ENCODE data around the gene NEU3. TPM values are rescaled to one million over a fixed set of nuclear protein-coding genes. Genes with fewer than 3 reads are reported as not detected.

Gene NEU3
- total RNA-seq, 1 donor from 2014 or later = 16.5 TPM

DNA sequence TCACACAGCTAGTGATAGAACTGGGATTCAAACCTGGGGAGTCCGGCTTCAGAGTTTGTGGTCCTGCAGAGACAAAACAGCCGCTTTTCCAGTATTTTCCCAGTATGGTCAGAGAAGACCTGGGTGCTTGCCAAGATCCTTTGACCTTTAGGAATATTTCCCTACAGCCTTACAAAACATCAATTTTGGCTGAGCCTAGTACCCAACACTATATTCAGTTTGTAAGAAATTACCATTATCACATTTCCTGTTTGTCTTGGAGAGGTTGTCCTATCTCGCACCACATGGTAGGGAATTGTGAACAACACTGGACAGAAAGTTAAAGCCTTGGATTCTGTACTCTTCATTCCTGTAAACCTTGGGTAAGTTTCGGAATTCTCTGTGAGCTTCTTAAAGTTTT is 10.7 kb upstream of the NEU3 start:
- ChIA-PET CTCF (no interaction called here), POLR2A (no interaction called here)
- DNase-seq (no peak), ATAC-seq (ENCODE audit: low read depth) (no peak)
- no peak overlapping the region for H3K27ac Mint-ChIP-seq
- H3K4me1 Mint-ChIP-seq = peaks cover 8% of the 10 kb centered on the region
- no peaks in the 10 kb centered on the region for H3K27me3 Mint-ChIP-seq
- intact Hi-C loops (cut with micrococcal nuclease) = no loop called here
- TF ChIP-seq, protein P1, sequence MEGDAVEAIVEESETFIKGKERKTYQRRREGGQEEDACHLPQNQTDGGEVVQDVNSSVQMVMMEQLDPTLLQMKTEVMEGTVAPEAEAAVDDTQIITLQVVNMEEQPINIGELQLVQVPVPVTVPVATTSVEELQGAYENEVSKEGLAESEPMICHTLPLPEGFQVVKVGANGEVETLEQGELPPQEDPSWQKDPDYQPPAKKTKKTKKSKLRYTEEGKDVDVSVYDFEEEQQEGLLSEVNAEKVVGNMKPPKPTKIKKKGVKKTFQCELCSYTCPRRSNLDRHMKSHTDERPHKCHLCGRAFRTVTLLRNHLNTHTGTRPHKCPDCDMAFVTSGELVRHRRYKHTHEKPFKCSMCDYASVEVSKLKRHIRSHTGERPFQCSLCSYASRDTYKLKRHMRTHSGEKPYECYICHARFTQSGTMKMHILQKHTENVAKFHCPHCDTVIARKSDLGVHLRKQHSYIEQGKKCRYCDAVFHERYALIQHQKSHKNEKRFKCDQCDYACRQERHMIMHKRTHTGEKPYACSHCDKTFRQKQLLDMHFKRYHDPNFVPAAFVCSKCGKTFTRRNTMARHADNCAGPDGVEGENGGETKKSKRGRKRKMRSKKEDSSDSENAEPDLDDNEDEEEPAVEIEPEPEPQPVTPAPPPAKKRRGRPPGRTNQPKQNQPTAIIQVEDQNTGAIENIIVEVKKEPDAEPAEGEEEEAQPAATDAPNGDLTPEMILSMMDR (IDR thresholded peaks at IDR 0.05) = no peak
- H3K36me3 Mint-ChIP-seq (ENCODE audit: low read depth) = peaks cover 59% of the 10 kb centered on the region
- H3K9me3 Mint-ChIP-seq = no peaks in the 10 kb centered on the region
- H3K4me3 Mint-ChIP-seq = no peak overlapping the region

DNA sequence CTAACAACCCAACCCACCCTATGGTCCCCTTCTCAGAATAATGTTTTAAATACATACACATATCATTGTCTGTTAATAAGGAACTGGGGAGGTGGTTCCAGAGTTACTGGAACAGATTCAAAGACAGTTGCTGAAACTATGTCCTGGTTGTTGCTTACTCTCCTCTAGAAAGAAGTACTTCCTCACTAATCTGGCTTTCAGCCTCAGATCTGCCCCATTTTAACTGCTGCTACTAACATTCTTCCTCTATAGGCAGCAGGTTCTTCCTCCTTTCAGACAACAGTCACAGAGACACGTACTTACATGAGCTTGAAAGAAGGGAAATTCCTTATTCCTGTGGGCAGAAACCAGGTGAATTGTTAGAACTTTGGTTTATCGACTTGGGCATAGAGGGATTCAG is 8.1 kb upstream of the NEU3 start:
- no peaks in the 10 kb centered on the region for H3K27me3 Mint-ChIP-seq
- ChIA-PET CTCF (no interaction called here), POLR2A (no interaction called here)
- H3K9me3 Mint-ChIP-seq = no peaks in the 10 kb centered on the region
- peaks cover 6% of the 10 kb centered on the region for H3K4me1 Mint-ChIP-seq
- H3K36me3 Mint-ChIP-seq (ENCODE audit: low read depth) = peaks cover 34% of the 10 kb centered on the region
- H3K27ac Mint-ChIP-seq = no peak overlapping the region
- no peak for DNase-seq
- TF ChIP-seq, protein P1 (IDR thresholded peaks at IDR 0.05) = no peak
- intact Hi-C loops (cut with micrococcal nuclease) = no loop called here
- ATAC-seq (ENCODE audit: low read depth) = no peak
- no peak overlapping the region for H3K4me3 Mint-ChIP-seq

DNA sequence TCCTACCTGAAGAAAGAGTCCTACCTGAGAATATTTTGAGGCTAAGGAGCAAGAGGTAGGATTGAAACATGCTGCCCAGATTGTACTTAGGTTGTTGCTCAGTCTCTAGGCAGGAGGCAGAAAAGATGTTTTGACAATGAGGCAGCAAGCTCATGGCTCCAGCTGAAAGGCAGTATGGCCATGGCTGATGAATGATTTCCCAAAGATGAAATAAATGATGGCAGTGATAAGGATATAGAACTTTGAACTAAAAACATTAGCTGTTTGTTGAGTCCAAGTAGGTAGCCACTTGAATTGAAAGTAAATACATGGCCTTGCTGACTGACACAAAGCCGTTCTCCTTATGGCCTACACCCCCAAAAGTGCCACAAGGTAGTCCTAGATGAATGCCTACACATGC is 6.8 kb upstream of the NEU3 start:
- ChIA-PET POLR2A (no interaction called here), CTCF (no interaction called here)
- H3K27ac Mint-ChIP-seq = no peak overlapping the region
- H3K4me1 Mint-ChIP-seq = peaks cover 6% of the 10 kb centered on the region
- ATAC-seq (ENCODE audit: low read depth) (no peak), DNase-seq (no peak)
- H3K27me3 Mint-ChIP-seq = no peaks in the 10 kb centered on the region
- peaks cover 26% of the 10 kb centered on the region for H3K36me3 Mint-ChIP-seq (ENCODE audit: low read depth)
- no peak overlapping the region for H3K4me3 Mint-ChIP-seq
- H3K9me3 Mint-ChIP-seq = no peaks in the 10 kb centered on the region
- TF ChIP-seq, protein P1 (IDR thresholded peaks at IDR 0.05) = no peak
- intact Hi-C loops (cut with micrococcal nuclease) = no loop called here

DNA sequence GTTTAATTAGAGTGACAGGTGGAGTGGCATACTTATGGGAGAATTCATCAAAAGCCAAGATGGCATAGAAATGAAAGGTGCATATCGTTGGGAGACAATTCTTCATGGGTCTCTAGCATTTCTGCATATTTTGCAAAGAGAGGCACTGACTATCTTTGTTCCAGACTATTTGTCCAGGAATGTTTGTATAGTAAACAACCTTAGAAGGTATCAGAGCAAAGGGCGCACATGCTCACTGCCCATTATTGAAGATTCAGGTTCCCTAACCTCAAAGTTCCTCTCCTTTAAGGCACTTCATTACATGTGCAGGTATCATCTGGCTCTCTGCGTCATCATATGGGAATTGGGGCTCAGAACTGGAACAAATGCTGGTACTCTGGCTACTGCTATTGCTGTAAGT is 4.7 kb upstream of the NEU3 start:
- H3K9me3 Mint-ChIP-seq = no peaks in the 10 kb centered on the region
- TF ChIP-seq, protein P1 (IDR thresholded peaks at IDR 0.05) = no peak
- no peak overlapping the region for H3K27ac Mint-ChIP-seq
- H3K4me1 Mint-ChIP-seq = peaks cover 10% of the 10 kb centered on the region
- ATAC-seq (ENCODE audit: low read depth) (no peak), DNase-seq (no peak)
- ChIA-PET POLR2A (no interaction called here), CTCF (no interaction called here)
- intact Hi-C loops (cut with micrococcal nuclease) = no loop called here
- H3K27me3 Mint-ChIP-seq = no peaks in the 10 kb centered on the region
- no peak overlapping the region for H3K4me3 Mint-ChIP-seq
- H3K36me3 Mint-ChIP-seq (ENCODE audit: low read depth) = peaks cover 17% of the 10 kb centered on the region

DNA sequence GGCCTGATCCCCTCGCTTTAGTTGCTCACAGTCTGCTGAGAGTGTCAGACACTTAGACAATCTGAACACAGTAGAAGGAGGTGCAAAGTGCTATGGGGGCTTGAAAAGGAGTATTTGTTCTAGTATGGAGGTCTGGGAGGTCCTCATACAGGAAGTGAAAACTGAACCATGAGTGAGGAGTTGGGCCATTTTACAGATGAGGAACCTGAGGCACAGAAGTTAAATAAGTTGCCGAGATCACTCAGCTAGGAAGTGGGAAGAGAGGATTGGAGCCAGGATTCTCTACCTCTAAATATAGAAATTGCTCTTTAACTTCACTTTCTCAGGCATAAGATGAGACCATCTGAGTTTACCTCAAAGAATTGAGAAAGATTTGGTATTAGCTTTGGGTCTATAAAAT is 4.0 kb upstream of the NEU3 start:
- Mint-ChIP-seq H3K4me3 (no peak overlapping the region), H3K27me3 (no peaks in the 10 kb centered on the region), H3K4me1 (peaks cover 16% of the 10 kb centered on the region), H3K27ac (no peak overlapping the region), H3K36me3 (ENCODE audit: low read depth) (peaks cover 15% of the 10 kb centered on the region), H3K9me3 (no peaks in the 10 kb centered on the region)
- CTCF ChIA-PET = no interaction called here
- POLR2A ChIA-PET = no interaction called here
- DNase-seq (no peak), ATAC-seq (ENCODE audit: low read depth) (no peak)
- TF ChIP-seq, protein P1 (IDR thresholded peaks at IDR 0.05) = no peak
- intact Hi-C loops (cut with micrococcal nuclease) = no loop called here

Measured in activated B cell treated with CpG ODN at 0.5 μM for 24 hours (primary cell).